GM23338 (cell line): ENCODE results near the gene CCDC3. TPM values are rescaled to one million over a fixed set of nuclear protein-coding genes. Genes with fewer than 3 reads are reported as not detected.

ENCODE experiments used
- CTCF ChIP-seq, 2 experiments: fragments of 200-600 bp in 1 of 2; sonication (generic) in 1 of 2; conservative IDR thresholded peaks; 2 replicates each; pipeline versions ENCODE4 v1.5.1 to v1.6.1; 2016 to 2017; ENCODE audit warnings: antibody characterized with exemption in 2 of 2, low read depth in 2 of 2, mild to moderate bottlenecking in 2 of 2, moderate library complexity in 1 of 2
- ETS1 ChIP-seq: IDR thresholded peaks from 2 replicates; pipeline ENCODE4 v1.6.1; 2016; ENCODE audit warnings: antibody characterized with exemption
- EZH2 ChIP-seq: fragments of 200-600 bp; sonication (generic); IDR thresholded peaks from one replicate; pipeline ENCODE4 v1.8.0; 2017; ENCODE audit warnings: antibody characterized with exemption, mild to moderate bottlenecking, low read depth; ENCODE audit not compliant: unreplicated experiment
- EZH2phosphoT487 ChIP-seq: fragments of 200-600 bp; sonication (generic); IDR thresholded peaks from one replicate; pipeline ENCODE4 v1.8.1; 2018; ENCODE audit warnings: antibody characterized with exemption; ENCODE audit not compliant: unreplicated experiment
- JUNB ChIP-seq: IDR thresholded peaks from one replicate; pipeline ENCODE4 v1.6.1; 2016; ENCODE audit warnings: antibody characterized with exemption; ENCODE audit not compliant: unreplicated experiment
- NANOG ChIP-seq: IDR thresholded peaks from 2 replicates; pipeline ENCODE4 v1.6.1; 2016; ENCODE audit warnings: antibody characterized with exemption, borderline replicate concordance
- POLR2AphosphoS5 ChIP-seq: IDR thresholded peaks from 2 replicates; pipeline ENCODE4 v1.6.1; 2016; ENCODE audit warnings: antibody characterized with exemption, low read depth
- STAT1 ChIP-seq: IDR thresholded peaks from one replicate; pipeline ENCODE4 v1.6.1; 2016; ENCODE audit warnings: antibody characterized with exemption; ENCODE audit not compliant: unreplicated experiment
- ZNF114 ChIP-seq: fragments of 250-450 bp; sonication (Bioruptor Pico); IDR thresholded peaks from 2 replicates; pipeline ENCODE4 v1.5.0; 2020; ENCODE audit warnings: mild to moderate bottlenecking, moderate library complexity
- ZNF331 ChIP-seq: fragments of 250-450 bp; sonication (Bioruptor Pico); IDR thresholded peaks from 2 replicates; pipeline ENCODE4 v1.5.0; 2020; ENCODE audit warnings: low read depth, mild to moderate bottlenecking, moderate library complexity
- ZNF462 ChIP-seq: fragments of 250-450 bp; sonication (Bioruptor Pico); IDR thresholded peaks from 2 replicates; pipeline ENCODE4 v1.5.0; 2020; ENCODE audit warnings: mild to moderate bottlenecking, moderate library complexity
- polyA plus RNA-seq: library from polyadenylated mRNA; unstranded; fragments of >200 nt; fragmentation: Nextera tagmentation; extraction: Ambion mirVana; gene quantifications from 2 replicates; pipeline ENCODE4 v1.2.1, GENCODE V29; 2016
- total RNA-seq: library from RNA; depleted of rRNA; stranded (reverse); fragments of >200 nt; shearing (Covaris generic); gene quantifications from 2 replicates; pipeline ENCODE4 v1.2.3, GENCODE V29; 2014

Gene CCDC3
- total and polyA plus RNA-seq, 2 experiments from 2014 or later = 1.4 to 5.2 TPM

- TF ChIP-seq ZNF462 (CRISPR knock-in tag) (no peak), CTCF (conservative IDR thresholded peaks at IDR 0.05; ENCODE audit: low read depth in 2 of 2) (no peak), ETS1 (no peak), EZH2 (no peak), STAT1 (no peak), ZNF331 (CRISPR knock-in tag) (no peak), NANOG (no peak), ZNF114 (CRISPR knock-in tag) (no peak), JUNB (no peak), EZH2phosphoT487 (no peak), POLR2AphosphoS5 (no peak)
Observed at GRCh38 chr10:12919574-12919973, 81.9 kb downstream of the CCDC3 start (continued).
